ENCODE data around the gene DIAPH3. TPM values are rescaled to one million over a fixed set of nuclear protein-coding genes. Genes with fewer than 3 reads are reported as not detected.

DIAPH3 gene
- total RNA-seq, 1 donor from 2014 or later = 24.1 TPM

- Mint-ChIP-seq H3K4me3 (ENCODE audit: unreplicated experiment) (no peak overlapping the region), H3K9me3 (ENCODE audit: low read depth) (no peaks in the 10 kb centered on the region), H3K27ac (ENCODE audit: unreplicated experiment) (no peak overlapping the region), H3K27me3 (ENCODE audit: low read depth) (no peaks in the 10 kb centered on the region), H3K36me3 (ENCODE audit: low read depth) (peaks cover 5% of the 10 kb centered on the region), H3K4me1 (ENCODE audit: low read depth) (no peaks in the 10 kb centered on the region)
- DNase-seq (ENCODE audit: low spot score) = no peak
- TF ChIP-seq CTCF (IDR thresholded peaks at IDR 0.05) = no peak
Measured at GRCh38 chr13:59997976-59998375, 165.8 kb downstream of the DIAPH3 start.

GRCh38 chr13:59996461-59996980 is 167.2 kb downstream of the DIAPH3 start:
- Mint-ChIP-seq H3K36me3 (ENCODE audit: low read depth) (peaks cover 5% of the 10 kb centered on the region), H3K27me3 (ENCODE audit: low read depth) (no peaks in the 10 kb centered on the region), H3K27ac (ENCODE audit: unreplicated experiment) (no peak overlapping the region), H3K9me3 (ENCODE audit: low read depth) (no peaks in the 10 kb centered on the region), H3K4me3 (ENCODE audit: unreplicated experiment) (no peak overlapping the region), H3K4me1 (ENCODE audit: low read depth) (no peaks in the 10 kb centered on the region)
- TF ChIP-seq CTCF (IDR thresholded peaks at IDR 0.05) = no peak
- no peak for DNase-seq (ENCODE audit: low spot score)

- H3K4me1 Mint-ChIP-seq (ENCODE audit: low read depth) = no peaks in the 10 kb centered on the region
- no peak for DNase-seq (ENCODE audit: low spot score)
- no peaks in the 10 kb centered on the region for H3K9me3 Mint-ChIP-seq (ENCODE audit: low read depth)
- no peak overlapping the region for H3K4me3 Mint-ChIP-seq (ENCODE audit: unreplicated experiment)
- no peak for TF ChIP-seq CTCF (IDR thresholded peaks at IDR 0.05)
- no peak overlapping the region for H3K27ac Mint-ChIP-seq (ENCODE audit: unreplicated experiment)
- no peaks in the 10 kb centered on the region for H3K27me3 Mint-ChIP-seq (ENCODE audit: low read depth)
- H3K36me3 Mint-ChIP-seq (ENCODE audit: low read depth) = peaks cover 4% of the 10 kb centered on the region
Measured at GRCh38 chr13:59991395-59991794, 172.3 kb downstream of the DIAPH3 start.

GRCh38 chr13:59982631-59983382 is 180.9 kb downstream of the DIAPH3 start:
- H3K4me1 Mint-ChIP-seq (ENCODE audit: low read depth) = peaks cover 13% of the 10 kb centered on the region
- no peak overlapping the region for H3K4me3 Mint-ChIP-seq (ENCODE audit: unreplicated experiment)
- H3K27ac Mint-ChIP-seq (ENCODE audit: unreplicated experiment) = no peak overlapping the region
- no peaks in the 10 kb centered on the region for H3K9me3 Mint-ChIP-seq (ENCODE audit: low read depth)
- no peaks in the 10 kb centered on the region for H3K27me3 Mint-ChIP-seq (ENCODE audit: low read depth)
- no peaks in the 10 kb centered on the region for H3K36me3 Mint-ChIP-seq (ENCODE audit: low read depth)
- no peak for DNase-seq (ENCODE audit: low spot score)
- TF ChIP-seq CTCF (IDR thresholded peaks at IDR 0.05) = no peak

- H3K36me3 Mint-ChIP-seq (ENCODE audit: low read depth) = no peaks in the 10 kb centered on the region
- H3K4me1 Mint-ChIP-seq (ENCODE audit: low read depth) = peaks cover 13% of the 10 kb centered on the region
- TF ChIP-seq CTCF (IDR thresholded peaks at IDR 0.05) = no peak
- no peak overlapping the region for H3K4me3 Mint-ChIP-seq (ENCODE audit: unreplicated experiment)
- H3K27ac Mint-ChIP-seq (ENCODE audit: unreplicated experiment) = no peak overlapping the region
- H3K27me3 Mint-ChIP-seq (ENCODE audit: low read depth) = no peaks in the 10 kb centered on the region
- no peaks in the 10 kb centered on the region for H3K9me3 Mint-ChIP-seq (ENCODE audit: low read depth)
- no peak for DNase-seq (ENCODE audit: low spot score)
Measured at GRCh38 chr13:59979589-59979988, 184.1 kb downstream of the DIAPH3 start.

All from chondrocyte (in vitro differentiated cells).